NCI-H345 treated with DMSO at 0.1 percent for 48 hours (cell line): ENCODE results near the gene SHC3.

ENCODE experiments used
- DNase-seq: peaks from one replicate; lab custom pipeline; 2025; ENCODE audit not compliant: unreplicated experiment; lab: John Stamatoyannopoulos, UW

The SHC3 gene

DNA sequence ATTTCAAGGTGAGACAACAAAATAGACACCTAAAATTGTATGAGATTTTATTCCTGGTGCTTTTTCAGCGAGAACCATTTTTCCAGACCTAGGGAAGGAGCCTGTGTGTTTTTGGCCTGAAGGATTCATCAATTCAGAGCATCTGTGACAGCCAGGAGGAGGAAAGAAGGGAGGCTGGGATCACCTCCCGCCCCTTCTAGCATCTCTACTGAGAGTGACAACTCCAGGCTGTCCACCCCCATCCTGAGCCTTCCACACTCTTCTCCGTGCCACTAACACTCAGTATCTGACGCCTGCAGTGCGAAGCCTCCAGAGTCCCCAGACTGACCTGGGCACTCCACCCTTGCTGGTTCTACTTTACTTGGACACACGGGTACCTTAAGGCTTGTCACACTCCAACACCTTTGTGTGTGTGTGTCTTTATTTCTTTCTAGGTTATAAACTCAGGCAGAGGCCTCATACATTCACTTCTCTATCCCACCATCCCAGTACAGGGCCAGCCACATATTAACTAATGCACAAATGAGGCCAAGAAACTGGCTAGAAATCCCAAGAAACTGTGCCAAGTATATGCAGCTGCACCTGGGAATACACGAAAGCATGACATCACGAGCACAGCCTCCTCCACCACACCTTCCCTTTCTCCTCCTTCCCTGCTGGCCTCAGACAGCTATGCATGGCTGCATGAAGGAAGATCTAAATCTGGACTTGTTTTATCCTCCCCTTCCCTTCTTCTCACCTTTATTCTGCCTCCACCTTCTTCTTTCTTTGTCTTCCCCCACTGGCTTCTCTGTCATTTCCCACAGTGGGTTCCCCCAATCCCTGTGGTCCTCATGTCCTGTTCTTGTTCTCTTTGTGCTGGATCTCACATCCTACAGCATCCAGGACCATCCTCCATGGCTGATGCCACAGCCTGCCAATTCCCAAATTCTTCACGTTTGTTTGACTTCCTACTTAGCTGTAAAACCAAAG lies 171.3 kb downstream of the SHC3 start:
- no peak for DNase-seq

GRCh38 chr9:89006267-89006666 lies 172.4 kb downstream of the SHC3 start:
- DNase-seq = no peak

DNA sequence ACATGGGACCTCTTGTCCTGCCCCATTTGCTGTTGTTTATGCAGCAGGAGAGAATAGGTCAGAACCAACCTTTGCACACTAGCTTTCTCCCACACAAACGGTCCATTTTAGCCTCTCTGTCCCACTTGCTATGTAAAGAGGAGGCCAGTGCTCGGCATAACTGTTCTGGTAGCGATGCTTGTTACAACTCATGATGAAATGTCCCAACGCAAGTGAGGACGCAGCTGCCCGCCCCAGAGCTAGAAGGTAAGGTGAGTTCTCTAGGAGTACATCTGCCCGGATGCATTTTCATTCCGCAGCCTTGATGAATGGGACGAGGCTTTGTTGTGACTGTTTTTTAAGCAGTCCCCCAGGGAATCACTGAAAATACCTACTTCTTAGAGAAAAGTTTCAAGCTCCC lies 173.3 kb downstream of the SHC3 start:
- DNase-seq = no peak

- no peak for DNase-seq
Measured at GRCh38 chr9:89002987-89003386, 175.6 kb downstream of the SHC3 start.

- no peak for DNase-seq
Measured at GRCh38 chr9:89001917-89002540, 176.6 kb downstream of the SHC3 start.

DNA sequence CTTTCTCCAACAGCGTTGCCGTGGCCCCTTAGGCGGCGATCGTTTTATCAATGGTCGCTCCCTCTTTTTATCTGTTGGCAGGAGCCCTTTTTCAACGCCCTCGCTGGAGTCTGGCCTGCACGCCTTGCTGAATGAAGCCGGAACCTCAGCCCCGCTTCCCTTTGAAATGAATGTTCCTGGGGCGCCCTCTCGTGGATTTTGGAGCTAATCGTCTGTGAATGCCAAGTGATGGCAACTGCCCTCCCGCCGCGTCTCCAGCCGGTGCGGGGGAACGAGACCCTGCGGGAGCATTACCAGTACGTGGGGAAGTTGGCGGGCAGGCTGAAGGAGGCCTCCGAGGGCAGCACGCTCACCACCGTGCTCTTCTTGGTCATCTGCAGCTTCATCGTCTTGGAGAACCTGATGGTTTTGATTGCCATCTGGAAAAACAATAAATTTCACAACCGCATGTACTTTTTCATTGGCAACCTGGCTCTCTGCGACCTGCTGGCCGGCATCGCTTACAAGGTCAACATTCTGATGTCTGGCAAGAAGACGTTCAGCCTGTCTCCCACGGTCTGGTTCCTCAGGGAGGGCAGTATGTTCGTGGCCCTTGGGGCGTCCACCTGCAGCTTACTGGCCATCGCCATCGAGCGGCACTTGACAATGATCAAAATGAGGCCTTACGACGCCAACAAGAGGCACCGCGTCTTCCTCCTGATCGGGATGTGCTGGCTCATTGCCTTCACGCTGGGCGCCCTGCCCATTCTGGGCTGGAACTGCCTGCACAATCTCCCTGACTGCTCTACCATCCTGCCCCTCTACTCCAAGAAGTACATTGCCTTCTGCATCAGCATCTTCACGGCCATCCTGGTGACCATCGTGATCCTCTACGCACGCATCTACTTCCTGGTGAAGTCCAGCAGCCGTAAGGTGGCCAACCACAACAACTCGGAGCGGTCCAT lies 177.4 kb downstream of the SHC3 start:
- peak; percentile 19 for DNase-seq

- no peak for DNase-seq
Measured at GRCh38 chr9:89000371-89000781, 178.2 kb downstream of the SHC3 start.

DNA sequence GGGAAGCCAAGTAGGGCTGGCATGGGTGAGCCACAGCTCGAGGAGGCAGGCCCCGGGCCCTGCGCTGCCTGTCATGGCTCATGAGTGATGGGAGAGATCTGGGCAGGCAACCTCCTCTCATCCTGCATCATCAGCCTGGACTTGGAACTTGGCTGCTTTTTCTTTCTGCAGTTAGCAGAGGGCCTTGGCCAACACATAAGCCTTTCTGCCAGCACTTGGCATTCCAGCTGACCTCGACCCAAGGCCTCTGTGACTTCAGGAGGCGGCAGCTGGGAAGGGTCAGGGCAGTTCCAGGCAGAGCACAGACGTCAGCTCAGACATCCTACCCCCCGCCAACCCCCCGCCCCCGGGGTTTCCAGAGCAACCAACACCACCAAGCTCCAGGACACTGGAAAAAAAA lies 179.7 kb downstream of the SHC3 start:
- DNase-seq = no peak

DNA sequence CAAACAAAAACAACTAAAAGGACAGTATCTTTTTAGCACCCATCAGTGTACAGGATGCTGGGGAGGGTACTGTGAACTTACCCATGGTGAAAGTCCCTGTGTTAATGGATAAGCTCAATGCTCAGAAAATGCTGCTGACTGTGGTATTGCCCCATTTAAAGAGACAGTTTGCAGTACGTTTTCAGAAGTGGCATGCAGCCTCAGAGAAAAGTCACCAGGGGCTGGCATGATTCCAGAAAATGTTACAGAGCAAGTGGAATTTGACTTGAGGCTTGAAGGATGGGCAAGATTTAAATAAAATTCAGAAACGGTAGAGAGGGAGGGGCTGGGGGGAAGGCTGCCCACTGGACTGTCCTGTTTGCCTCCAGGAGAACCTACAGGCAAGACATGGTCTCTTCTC lies 180.1 kb downstream of the SHC3 start:
- DNase-seq = no peak

GRCh38 chr9:88997646-88998045 lies 181.0 kb downstream of the SHC3 start:
- no peak for DNase-seq

GRCh38 chr9:88996921-88997235 lies 181.7 kb downstream of the SHC3 start:
- DNase-seq = no peak

DNA sequence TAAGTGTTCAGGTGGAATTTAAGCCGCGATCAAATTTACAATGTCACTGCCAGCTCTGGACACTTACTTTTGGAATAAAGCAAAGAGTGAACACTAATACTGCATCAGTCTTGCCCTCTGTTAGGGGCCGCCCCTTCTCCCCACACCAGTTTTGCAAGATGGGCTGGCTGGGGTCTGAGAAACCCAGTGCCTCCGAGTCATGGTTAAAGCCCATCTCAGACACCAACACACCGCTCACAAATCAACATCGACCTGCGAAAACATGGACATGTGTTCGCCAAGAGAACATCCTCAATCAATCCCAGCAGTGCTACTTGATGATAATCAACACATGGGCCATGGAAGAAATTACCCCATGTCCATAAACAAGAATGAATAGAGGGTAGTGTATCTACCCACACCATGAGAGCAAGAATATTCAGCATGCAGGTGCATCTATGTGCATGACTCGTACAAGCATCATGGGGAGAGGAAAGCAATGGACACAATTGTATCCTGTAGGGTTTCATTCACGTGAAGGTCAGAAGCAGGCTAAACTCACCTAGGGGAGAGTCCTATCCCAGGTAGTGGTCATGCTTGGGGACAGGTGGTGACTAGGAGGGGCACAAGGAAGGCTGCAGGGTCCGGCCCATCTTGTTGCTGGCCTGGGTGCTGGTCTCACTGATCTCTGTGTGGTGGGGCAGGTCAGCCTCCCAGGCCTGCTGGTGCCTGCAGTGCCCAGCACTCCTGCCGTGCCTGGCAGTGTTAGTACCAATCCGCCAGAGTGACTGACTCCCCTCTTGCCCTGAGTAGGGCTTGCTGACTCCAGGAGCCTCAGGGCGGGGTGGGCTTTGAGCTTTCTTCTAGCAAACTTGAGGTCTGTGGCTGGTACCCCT lies 182.3 kb downstream of the SHC3 start:
- DNase-seq = no peak

DNA sequence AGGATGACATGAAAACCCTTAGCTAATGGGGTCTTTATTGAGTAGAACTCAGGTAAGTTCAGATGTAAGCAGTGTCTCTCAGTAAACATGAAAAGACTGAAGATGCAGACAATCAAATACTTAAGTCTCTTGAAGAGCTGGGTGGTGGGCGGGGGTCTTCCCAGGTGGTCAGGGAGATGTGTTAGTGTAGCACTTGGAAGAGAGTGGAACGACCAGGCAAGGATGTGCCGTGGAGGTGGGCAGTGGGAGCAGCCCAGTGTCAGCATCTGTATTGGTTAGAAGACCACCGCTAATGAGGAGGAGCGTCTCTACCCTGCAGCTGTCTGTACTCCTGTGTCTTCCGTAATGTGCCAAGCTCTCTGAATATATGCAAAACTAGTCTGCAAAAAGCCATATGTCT lies 183.0 kb downstream of the SHC3 start:
- DNase-seq = no peak

GRCh38 chr9:88995200-88995577 lies 183.4 kb downstream of the SHC3 start:
- DNase-seq = no peak

DNA sequence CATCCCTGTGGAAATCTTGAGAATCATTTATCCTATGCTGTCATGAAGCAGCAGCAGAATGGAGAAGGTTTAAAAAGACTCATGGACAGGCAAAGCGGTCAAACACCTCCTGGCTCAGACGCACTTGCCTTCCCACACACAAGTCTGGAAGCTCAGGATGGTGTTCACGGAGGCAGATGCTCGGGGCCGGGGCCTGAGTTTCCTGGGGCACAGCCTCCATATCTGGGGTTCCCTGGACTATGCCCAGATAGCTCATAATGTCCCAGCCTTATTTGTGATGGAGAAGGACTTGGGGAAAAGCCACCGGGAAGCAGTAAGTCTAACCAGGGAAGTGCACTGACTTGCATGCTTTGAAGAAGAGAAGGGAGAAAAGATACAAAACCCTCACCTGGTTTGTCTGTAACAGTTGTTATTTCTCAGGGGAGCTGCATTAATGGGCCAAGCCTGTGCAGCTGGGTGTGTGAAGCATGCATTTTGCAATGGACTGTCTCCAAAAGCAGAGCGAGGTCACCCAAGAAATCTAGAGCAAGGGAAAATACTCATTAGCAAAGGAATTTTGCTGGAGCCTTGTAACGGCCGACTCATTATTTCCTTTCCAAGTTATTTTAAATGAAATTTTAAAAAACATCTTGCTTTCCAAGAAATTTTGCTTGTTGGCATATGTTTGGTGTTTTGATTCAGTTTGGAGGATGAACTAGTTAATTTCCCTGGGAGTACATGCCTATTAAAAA lies 184.0 kb downstream of the SHC3 start:
- DNase-seq = no peak

- DNase-seq = no peak
Measured at GRCh38 chr9:88993871-88994460, 184.7 kb downstream of the SHC3 start.

- DNase-seq = no peak
Measured at GRCh38 chr9:88993327-88993726, 185.3 kb downstream of the SHC3 start.

- no peak for DNase-seq
Measured at GRCh38 chr9:88992556-88992955, 186.1 kb downstream of the SHC3 start.
